ENCODE results near the gene DCTN1.

GRCh38 chr2:74416778-74417177 is 36.7 kb upstream of the DCTN1 start:
- TF ChIP-seq POLR2A (IDR thresholded peaks at IDR 0.05; ENCODE audit: low read depth, low read length) (no peak), POLR2AphosphoS5 (IDR thresholded peaks at IDR 0.05; ENCODE audit: low read depth, low read length) (no peak)
